HG03025 (cell line): Measurements from ENCODE around the gene CYTH1.

Experiments
- ATAC-seq: cut with Tn5 transposase; IDR thresholded peaks from one replicate; pipeline ENCODE4 v1.9.1; 2021; ENCODE audit warnings: mild to moderate bottlenecking, moderate library complexity; ENCODE audit not compliant: unreplicated experiment, low FRiP score

The CYTH1 gene

DNA sequence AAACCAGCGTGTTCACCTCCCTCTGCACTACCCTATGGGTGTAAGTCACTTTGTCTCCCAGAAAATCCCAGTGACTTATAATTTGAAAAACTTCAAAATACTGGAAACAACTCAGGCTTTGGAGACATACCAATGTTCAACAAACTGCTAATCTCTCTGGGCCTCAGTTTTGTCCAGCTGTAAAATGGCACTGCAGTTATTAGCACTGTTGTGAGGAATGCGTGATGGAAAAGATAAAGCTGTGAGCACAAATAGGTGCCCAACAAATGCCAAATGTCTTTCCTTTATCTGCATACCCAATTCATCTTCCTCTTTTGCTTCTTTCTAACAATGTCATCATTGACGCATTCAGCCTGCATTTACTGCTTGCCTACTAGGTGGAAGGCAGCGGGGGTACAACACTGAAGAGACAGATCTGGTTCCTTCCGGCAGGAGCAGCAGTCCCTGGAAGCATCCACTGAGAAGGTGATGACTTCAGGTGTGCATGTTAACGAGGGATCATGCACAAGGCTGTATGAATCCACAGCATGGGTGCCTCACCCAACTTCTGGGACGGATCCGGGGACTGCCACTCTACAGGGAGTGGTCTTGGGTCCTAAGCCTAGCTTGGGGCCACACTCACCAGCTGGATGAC is 63.4 kb downstream of the CYTH1 start:
- no peak for ATAC-seq

DNA sequence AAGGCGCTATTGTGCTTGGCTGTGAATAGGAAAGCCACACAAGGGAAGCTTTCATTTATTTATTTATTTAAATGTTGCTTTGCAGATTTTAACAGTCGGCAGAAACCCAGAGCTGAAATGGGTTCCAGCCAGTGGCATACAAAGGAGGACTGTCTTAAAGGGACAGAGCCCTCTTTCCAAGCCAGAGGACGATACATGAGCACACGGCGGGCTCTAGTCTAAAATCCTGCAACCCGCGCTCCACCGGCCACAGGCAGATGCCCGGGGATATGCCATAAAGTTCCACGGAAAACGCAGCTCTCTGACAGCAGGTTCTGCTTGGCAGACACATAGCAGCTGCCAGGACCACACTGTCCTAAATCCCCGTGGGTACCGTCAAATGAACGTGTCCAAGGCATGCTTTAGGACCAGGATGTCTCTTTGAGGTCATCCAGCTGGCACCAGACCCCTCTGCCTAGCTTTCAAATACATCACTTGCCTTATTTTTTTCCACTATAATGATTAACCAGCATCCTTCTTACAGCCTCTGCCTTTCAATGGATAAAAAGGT is 64.6 kb downstream of the CYTH1 start:
- ATAC-seq: no peak

- no peak for ATAC-seq
Observed at GRCh38 chr17:78716814-78717393, 65.2 kb downstream of the CYTH1 start.

GRCh38 chr17:78716292-78716691 is 65.8 kb downstream of the CYTH1 start:
- no peak for ATAC-seq

DNA sequence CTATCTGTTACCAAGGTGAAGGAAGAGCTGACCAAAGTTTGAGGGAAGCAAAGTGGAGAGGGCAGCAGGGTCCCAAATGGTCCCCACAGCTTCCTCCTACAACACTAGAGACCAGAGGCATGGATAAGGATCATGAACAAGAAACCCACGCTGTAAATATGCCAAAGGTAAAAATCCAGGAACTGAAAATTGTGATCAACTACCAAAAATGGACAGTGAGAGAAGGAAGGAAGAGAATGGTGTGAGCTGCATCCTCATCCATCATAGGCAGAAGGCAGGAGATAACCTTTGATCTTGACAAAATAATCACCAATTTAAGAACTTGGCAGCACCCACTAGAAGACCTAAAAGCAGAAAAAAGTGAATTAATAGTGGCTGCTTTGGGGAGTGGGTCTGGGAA is 66.2 kb downstream of the CYTH1 start:
- no peak for ATAC-seq

DNA sequence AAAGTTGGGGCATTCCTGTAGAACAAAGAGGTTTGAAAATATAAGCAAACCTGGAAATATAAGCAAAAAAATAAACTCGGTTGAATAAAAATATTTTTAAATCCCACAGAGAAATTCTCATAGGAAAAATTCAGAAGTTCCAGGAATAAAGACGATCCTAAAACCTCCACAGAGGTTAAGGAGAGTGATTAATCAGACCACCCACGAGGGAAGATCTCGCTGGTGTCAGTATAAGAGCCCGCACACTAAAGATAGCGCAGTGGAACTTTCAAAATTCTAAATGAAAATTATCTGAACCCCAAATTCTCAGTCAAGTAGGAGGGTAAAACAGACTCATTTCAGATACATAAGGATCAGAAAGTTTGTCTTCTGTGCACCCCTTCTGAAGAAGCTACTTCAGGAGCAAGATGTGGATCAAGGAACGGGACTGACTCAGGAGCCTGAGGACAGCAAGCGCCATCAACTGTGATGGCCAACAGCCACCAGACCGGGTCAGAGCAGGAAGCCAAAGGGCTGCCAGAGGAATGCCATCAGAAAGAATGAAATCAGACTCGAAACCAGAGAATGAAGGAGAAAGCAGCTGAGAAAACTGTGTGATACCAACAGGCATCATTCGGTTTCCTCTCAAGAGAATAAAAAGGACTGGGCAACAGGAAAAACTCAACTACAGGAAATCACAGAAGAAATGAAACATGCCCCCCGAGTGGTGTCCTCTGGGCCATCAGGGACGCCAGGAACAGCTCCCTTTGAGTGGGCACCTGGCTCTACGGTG is 66.9 kb downstream of the CYTH1 start:
- no peak for ATAC-seq

DNA sequence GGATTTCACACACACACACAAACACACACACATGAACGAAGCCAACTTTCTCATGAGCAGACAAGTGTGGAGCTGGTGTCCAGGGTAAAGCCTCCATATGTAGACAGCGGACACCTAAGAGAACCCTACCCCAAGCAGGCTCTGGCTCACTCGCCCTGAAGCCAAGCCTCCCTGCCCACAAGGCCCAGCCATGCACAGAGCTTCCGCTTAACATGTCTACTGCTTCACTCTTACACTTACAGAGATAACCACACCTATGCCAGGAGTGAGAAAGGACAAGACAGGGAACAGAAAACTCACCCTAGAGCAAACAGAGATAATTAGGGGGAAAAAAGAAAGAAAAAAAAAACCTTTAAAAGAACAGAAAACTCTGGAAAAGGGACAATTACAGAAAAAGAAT is 67.5 kb downstream of the CYTH1 start:
- no peak for ATAC-seq

- no peak for ATAC-seq
Observed at GRCh38 chr17:78712043-78712442, 70.0 kb downstream of the CYTH1 start.

DNA sequence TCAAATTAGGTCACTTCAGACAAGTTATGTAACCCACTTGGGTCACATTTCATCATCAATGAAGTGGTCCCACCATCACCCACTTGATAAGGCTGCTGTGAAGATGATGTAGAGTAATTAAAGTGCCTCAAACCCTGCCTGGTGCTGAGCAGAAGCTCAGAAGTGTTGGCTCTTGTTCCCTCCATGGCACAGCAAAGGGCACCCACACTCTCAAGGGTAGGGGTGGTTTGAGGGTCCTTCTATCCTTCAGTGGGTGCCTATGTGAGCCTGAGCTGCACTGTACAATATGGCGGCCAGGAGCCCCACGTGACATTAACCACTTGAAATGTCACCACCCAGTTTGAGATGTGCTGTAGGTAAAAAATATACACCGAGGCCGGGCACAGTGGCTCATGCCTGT is 71.5 kb downstream of the CYTH1 start:
- no peak for ATAC-seq

- no peak for ATAC-seq
Observed at GRCh38 chr17:78709751-78710181, 72.3 kb downstream of the CYTH1 start.

DNA sequence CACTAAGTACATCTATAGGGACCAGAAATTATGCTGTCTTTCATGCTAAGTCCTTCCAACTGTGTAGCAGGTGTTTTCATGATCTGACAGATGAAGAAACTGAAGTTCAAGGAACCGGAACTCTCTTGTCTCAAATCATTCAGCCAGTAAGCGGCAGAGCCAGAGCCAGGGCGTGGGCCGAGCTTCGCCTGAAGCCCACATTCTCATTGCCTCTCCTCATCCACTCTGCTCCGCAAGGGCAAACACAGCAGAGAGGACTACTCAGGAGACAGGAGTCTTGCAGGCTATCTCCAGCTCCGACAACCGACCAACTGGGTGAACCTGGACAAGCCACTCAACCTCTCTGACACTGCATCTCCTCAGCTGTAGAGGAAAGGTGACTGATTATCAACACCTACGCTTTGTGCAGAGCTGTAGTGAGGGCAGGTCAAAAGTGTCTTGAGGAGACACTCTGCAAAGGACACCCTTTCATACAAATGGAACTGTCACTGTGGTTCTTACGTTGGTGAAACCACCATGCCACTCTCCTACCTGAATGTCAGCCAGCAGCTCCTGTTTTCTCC is 72.9 kb downstream of the CYTH1 start:
- ATAC-seq: no peak

GRCh38 chr17:78708510-78708973 is 73.5 kb downstream of the CYTH1 start:
- no peak for ATAC-seq

DNA sequence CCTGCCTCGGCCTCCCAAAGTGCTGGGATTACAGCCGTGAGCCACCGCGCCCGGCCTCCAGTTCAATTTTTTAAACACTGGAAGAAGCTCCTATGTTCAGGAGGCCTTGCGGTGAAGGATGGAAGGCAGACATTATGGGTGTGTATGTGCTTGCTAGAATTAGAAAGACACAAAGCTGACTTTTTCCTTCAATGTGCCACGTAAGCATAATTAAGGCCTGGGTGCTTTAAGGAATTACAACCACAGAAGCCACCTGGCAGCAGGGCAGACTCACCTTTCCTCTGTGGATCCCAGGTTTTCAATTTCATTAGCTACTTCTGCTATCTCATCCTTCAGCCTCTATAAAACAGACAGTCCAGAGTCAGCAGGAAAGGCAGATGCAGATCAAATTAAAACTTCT is 74.2 kb downstream of the CYTH1 start:
- ATAC-seq: no peak

- no peak for ATAC-seq
Observed at GRCh38 chr17:78707016-78707415, 75.1 kb downstream of the CYTH1 start.

DNA sequence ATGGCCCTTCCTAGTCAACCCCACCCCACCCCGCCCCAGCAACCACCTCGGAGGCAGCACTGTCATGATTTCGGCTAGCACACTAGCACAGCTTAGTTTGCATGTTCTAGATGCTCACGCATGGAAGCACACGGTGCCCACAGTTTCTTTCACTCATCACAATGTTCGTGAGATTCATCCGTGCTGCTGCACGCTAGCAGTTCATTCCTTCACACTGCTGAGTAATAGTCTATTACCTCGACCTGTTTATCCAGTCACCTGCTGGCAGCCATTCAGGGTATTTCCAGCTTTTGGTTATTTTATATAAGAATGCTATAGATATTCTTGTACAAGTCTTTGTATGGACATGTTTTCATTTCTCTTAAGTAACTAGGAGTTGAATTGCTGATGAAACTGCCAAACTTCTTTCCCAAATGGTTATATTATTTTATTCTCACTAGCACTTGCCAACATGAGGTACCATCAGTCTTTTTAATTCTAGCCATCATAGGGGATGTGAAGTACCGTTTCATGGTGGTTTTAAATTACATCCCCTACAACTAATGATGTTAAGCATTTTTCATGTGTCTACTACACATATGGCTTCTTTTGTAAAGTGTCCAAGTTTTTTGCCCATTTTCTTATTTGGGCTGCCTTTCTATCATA is 75.7 kb downstream of the CYTH1 start:
- ATAC-seq: no peak

- no peak for ATAC-seq
Observed at GRCh38 chr17:78705071-78705470, 77.0 kb downstream of the CYTH1 start.

- no peak for ATAC-seq
Observed at GRCh38 chr17:78704594-78704993, 77.5 kb downstream of the CYTH1 start.

- no peak for ATAC-seq
Observed at GRCh38 chr17:78697554-78698343, 84.3 kb downstream of the CYTH1 start.

DNA sequence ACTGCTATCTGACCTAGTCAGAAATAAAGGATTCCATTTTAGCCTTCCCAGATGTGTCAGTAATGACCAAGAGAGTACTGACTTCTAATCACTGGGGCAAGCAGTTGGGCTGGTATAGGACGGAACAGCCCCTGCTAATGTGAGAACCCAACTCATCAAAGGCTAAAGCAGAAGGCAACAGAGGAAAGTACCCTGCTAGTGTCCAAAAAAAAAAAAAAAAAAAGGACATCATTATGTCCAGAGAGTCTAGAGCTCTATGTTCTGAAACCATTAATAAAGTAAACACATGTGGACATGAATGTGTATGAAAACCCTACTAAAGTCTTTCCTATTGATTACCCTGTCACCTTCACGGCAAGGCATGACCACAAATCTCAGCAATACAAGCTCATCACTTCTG is 85.0 kb downstream of the CYTH1 start:
- ATAC-seq: no peak
